Raji (cell line): ENCODE data around the gene RBP2.

ENCODE experiments used
- POLR2A ChIP-seq: IDR thresholded peaks from 2 replicates; pipeline ENCODE4 v1.6.1; 2011; ENCODE audit warnings: low read depth, low read length, control low read depth; ENCODE audit not compliant: insufficient read depth

RBP2 gene

DNA sequence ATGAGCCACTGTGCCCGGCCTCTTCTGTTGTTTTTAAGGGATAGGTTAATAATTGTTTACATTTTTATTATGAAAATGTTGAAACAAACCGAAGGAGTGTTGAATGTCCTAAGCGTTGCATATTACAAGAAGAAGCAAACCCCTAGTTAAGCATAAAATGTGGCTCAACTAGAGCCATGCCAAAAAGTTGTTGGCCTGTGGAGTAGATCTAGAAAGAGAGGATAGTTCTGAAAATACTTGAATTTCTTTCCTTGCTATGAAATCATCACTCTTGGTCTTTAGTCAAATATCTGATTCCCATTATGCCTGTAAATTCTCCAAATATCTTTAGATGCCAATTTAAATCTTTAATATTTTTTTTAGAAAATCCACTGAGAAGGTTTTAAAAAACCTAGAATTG lies 12.8 kb downstream of the RBP2 start:
- TF ChIP-seq POLR2A: no peak

DNA sequence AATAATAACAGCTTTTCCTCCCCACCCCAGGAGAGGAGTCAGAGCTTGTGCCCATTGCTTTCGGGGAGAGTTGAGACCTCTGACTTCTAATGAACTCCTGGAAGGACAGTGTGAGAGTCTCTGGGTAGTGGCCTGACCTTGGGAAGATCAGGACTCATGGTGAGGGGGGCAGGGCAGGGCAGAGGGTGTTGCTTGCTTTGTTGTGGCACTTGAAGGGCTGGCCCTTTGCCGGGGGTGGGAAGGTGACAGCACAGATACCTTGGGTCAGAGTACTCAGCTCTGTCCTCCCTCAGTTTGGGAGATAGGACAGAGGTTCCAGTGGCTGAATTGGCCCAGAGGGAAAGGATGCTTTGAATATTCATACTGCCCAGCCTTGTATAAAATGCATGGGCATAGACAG lies 15.8 kb downstream of the RBP2 start:
- TF ChIP-seq POLR2A: no peak

- TF ChIP-seq POLR2A: no peak
These were observed 16.2 kb downstream of the RBP2 start for GRCh38 chr3:139460076-139460475.

- no peak for TF ChIP-seq POLR2A
These were observed 18.0 kb downstream of the RBP2 start for GRCh38 chr3:139458348-139458747.

DNA sequence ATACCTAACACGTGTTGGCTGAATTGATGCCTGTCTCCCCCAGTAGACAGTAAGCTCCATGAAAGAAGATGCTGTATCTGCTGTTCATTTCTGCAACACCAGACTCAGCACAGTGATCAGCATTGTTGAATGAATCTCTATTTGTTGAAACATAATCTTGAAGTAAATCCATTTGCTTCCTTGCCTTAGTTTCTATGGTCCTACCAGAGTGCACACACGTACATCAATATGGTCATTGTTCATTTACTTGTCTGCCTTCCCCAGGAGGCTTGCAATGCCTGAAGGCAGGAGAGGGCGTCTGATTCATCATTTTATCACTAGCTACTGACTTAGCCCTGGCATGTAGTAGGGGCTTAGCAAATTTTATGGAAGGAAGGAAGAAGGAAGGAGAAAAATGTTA lies 19.2 kb downstream of the RBP2 start:
- no peak for TF ChIP-seq POLR2A

DNA sequence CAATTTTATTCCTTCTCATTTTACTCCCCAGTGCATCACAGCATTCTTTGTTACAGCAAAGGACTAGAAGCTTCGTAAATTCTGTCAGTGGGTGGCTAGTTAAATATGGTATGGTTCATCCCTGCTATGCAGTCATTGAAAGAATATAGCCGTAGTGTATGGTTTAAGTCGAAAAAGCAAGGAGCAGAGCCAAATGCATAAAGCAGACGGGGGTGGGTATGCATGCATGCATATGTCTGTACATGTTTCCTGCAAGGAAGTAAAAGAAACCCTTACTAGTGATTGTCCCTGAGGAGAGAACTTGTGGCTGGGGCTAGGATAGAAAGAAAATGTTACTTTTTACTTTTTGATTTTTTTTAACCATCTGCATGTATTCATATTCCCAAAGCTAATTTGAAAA lies 19.9 kb downstream of the RBP2 start:
- TF ChIP-seq POLR2A: no peak

DNA sequence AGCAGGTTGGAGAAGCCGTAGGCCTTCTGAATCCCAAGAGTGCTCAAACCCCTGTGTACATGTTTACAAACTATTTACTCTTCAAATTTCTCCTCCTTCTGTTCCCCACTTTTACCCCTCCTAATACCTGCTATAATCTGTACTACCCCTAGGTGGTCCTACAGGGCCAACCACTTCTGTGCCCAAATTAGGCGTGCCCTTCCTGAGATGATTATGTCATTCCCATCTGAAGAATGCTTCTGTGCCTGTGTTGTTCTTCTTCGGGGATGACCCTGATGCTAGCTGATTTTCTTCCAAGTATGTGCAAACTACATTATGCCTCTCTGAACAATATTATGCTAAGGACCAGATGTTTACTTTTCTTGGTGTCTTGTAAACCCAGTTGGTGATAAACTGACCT lies 20.5 kb downstream of the RBP2 start:
- TF ChIP-seq POLR2A: no peak

DNA sequence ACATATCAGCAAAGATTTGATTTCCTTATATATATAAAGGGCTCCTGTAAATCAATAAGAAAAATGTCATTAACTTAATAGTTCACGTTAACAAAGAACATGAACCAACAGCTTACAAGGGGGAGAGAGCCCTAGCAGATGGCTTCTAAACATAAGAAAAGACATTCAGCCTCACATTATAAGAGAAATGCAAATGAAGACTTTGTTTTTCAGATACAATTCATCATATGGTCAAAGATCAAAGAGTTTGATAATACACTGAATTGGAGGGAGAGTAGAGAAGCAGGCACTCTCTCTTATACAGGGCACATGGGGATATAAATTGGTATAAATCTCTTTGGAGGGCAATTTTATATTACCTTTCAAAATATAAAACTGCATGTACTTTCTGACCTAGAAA lies 21.1 kb downstream of the RBP2 start:
- no peak for TF ChIP-seq POLR2A

GRCh38 chr3:139454346-139454745 lies 22.0 kb downstream of the RBP2 start:
- no peak for TF ChIP-seq POLR2A

DNA sequence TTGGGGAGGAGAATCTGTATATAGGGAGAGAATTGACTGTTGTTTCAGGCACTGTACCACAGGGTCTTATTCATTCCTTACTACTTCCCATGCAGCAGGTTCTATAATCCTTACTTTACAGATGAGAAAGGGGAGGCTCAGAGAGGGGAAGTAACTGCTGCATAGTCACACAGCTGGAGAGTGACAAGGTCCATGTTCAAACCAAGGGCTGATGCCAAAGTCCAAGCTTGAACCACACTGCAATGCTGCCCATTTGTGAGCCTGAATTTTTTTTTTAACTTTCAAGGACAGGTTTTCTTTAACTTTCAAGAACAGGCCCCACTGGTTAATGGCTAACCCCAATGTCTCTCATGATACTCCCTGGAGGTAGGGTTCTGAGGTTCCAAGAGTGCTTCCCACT lies 26.2 kb downstream of the RBP2 start:
- TF ChIP-seq POLR2A: no peak

DNA sequence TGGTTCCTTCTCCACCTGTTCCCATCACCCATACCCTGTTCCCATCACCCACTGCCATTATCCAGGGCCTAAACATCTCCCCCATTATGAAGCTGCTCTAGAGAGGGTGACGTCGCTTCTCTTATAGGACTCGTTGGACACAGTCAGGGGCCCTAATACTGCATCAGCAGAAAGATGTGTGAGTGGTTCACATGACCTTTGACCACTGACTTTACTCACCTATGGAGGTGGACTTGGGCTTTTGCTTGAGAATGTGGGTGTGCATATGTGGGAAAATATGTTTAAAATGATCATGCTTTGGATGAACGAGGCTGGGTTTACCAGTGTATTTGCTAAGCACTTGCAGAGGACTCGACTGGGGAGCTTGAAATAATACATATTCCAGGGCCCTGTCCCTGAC lies 26.8 kb downstream of the RBP2 start:
- TF ChIP-seq POLR2A: no peak

GRCh38 chr3:139448104-139448503 lies 28.2 kb downstream of the RBP2 start:
- no peak for TF ChIP-seq POLR2A

GRCh38 chr3:139447486-139447885 lies 28.8 kb downstream of the RBP2 start:
- TF ChIP-seq POLR2A: no peak

GRCh38 chr3:139444446-139444845 lies 31.9 kb downstream of the RBP2 start:
- TF ChIP-seq POLR2A: no peak

DNA sequence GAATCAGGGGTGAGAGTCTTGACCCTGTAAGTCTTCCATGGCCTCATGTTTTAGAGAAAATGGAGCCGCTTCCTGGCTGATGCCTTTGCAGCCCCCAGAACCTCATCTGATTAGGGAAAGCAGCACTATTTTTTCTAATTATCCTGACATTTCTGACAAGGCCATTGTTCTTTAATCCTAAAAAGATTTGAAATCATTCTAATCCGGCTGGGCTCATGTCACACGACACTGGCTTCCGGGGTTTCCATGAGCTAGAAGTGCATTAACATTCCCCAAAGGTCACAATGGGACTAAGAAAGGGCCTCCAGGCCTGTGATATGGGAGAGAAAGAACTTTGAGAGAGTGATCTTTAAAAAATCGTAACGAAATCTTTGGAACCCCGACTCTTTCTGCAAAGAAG lies 33.1 kb downstream of the RBP2 start:
- no peak for TF ChIP-seq POLR2A

DNA sequence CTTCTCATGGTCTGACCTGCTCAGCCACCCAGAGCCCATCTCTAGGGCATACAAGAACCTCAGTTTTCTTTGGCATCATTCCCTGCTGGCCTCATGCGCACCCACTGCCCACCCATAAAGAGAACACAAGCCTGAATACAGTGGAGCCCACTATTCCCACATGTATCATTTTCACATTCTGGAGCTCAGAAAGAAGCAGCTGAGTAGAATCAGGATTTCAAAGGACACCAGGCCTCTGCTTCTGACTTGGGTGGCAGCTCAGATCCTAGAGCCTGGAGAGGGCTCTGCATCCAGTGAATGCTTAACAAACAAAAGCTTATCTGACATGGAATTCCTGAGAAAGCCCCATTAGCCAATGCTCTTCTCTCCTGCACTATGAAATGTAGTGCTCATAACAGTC lies 34.7 kb downstream of the RBP2 start:
- no peak for TF ChIP-seq POLR2A

DNA sequence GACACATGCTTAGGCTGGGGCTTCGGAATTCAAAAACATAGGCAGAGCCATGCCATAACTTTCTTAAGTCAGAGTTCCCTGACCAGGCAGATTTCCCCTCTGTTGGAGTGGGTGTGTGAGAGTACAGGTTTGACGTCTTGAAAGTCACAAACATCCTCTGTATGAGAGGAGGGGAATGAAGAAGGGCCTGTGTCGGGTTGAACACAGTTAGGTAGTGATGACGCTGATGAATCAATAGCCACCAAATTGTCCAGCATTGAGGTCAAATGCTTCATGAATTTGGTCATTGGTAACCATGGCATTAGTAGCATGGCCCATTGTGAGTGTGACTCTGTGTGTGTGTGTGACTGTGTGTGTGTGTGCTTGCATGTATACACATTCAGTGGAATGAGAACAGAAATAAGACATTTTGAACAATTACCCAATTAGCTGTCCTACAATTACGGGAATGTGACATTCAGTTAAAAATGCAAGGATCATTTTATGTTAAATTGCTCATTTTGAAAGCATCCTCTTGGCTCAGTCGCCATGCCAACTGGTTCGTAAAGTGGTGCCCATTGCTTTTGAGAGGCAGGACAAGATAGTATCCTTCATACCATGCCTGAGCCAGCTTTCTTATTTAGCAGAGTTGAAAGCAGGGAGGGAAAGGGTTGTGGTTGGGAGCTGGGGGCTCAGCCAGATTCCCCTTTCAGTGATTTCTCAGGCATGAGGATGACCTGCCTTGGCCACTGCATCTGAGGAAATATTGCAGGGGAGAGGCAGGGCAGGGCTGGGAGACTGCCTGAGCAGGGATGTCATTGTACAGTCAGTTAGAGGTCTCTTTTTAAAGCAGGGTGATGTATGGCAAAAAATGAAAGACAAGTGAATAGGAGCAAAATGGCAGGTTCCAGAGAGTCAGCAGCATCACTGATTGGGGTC lies 35.4 kb downstream of the RBP2 start:
- TF ChIP-seq POLR2A: no peak
